NCI-H446 (cell line): ENCODE data around the gene TUBA8.
"Not testable (repeated sequence)": the region's sequence is repeated elsewhere in the genome, so short reads cannot be mapped to it uniquely, and the experiment has no call there.

Source experiments
- DNase-seq, 2 experiments: peaks; one replicate each; lab custom pipeline; 2025; lab: John Stamatoyannopoulos, UW

The TUBA8 gene

DNA sequence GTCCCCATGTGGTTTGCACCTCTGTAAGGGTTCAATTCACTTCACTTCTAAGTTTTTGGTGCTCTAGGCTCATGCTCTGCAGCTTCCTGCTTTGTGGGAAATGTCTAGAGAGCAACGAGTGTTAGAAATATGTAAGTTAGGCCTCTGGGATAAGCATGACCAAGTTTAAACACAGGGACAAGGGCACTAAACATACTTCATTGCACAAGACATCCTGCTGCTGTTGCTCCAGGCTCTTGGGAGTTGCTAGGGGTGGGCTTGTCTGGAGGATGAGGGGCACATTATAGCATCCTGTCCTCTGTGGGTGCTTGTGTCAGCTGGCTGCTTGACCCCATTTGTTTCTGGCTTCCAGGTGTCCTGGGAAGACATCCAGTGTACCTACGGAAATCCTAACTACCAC is 62.8 kb downstream of the TUBA8 start:
- not testable (repeated sequence) for DNase-seq
